GM15510 (cell line): ENCODE data around the gene SDCBP2.

ENCODE experiments used
- POLR2A ChIP-seq: IDR thresholded peaks from 3 replicates; pipeline ENCODE4 v1.6.1; 2011; ENCODE audit warnings: borderline replicate concordance; ENCODE audit not compliant: insufficient read length; ENCODE audit errors: extremely low read depth

SDCBP2 gene

DNA sequence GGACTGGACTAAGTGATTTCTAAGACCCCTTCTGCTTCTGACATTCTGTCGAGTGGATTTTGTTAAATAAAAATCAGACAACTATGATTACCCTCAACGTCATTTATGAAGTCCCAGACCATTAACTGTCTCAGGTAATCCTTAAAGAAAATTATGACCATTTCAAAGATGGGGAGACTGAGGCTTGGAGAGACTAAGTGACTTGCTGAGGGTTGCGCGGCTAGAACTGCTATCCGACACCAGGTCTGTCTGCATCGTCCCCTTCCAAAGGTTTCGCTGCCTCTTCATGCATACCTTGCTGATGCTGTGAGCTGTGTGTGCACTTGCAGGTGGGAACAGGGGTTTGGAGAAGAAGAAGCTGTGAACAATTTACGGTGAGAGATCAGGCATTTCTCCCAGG is 59.7 kb downstream of the SDCBP2 start:
- TF ChIP-seq POLR2A: no peak

DNA sequence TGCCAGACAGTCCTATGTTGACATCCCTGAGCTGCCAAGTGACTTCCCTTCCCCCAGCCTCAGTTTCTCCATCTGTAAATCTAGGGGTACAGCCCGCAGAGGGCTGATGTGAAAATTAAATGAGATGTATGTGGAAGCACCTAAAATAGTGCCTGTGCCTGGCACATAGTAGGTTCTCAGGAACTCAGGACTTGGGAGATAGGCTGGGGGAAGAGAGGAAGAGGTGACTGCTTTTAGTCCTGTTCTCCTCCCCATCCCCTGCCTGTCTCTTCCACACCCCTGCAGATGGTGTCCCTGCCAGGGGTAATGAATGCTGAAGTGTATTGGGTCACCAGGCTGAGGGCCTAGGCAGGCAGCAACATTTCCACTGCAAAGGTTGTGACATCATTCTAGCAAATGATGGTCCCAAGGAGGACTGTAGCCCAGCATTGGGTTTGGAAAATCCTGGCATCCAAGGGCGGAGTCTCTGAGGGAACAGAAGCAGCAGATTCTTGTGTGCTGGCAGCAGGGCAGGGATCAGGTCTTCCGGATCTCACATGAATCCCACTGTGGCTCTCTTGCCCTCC is 61.0 kb downstream of the SDCBP2 start:
- no peak for TF ChIP-seq POLR2A

DNA sequence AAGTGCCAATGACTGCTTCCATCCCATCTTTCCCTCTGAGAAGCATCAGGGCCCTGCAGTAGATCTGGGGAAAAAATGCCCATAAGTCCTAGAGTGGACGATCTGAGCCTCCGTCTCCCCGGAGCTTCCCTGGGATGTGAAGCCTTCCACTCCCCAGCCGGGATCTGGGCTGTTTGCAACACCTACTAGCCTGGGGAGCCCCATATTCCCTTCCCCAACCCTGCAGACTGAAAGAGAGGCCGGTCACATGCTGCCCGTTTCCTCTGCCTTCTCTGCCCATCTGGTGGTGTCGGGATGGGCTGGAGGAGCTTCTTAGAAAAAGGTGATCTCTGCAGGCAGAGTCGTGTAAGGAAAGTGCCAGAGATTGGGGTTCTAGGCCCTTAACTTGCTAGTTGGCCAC is 61.8 kb downstream of the SDCBP2 start:
- no peak for TF ChIP-seq POLR2A

DNA sequence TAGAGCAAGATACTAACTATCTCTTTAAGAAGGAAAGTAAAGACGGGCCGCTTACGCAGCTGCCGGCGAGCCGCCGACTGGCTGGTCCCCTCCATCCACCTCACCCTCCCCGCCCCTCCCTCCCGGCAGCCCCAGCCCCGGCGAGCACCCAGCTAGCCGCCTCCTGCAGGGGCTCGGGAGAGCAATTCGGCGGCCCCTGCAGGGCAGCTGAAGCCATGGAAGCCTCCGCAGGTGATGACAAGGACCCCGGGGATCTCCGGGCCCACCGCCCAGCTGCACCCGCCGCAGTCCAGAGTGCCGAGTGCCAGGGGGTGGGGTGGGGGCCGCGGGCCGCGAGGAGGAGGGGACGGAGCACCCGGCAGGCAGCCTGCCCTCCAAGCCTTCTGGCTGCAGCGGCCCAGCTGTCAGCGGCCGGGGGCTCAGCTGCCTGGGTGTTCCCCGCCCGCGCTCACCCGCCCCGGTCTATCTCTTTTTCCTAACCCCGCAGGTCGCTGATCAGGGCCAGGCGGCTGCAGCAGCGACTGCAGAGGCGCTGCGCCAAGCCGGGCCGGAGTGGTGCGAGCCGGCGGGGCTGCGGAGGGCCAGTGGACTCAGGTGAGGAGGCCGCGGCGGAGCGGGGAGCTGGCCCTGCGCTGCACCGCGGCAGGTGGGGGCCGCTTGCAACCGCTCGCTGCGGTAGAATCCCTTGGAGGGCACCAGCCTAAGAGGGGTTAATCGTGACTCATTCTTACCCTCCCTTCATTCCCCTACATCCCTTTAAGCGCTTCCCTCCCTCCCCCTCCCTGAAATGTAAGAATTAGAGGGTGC is 62.6 kb downstream of the SDCBP2 start, which contains the start of gene SNPH:
TSS of gene SNPH (plus strand) at position 128 of the 807 bp plus-strand sequence. CDS start 29,946 bp downstream, outside the sequence.
- no peak for TF ChIP-seq POLR2A

DNA sequence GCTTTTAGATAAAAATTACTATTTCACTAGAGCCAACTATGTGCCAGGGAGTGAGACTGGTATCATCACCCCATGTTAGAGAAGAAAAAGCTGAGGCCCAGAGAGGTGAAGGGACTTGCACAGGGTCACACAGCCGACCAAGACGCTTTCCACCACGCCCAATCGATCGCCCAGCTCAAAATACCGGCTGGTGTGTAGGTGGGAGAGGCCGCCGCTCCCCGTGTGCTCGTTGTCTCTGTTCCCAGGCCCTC is 63.1 kb downstream of the SDCBP2 start:
- TF ChIP-seq POLR2A: no peak

DNA sequence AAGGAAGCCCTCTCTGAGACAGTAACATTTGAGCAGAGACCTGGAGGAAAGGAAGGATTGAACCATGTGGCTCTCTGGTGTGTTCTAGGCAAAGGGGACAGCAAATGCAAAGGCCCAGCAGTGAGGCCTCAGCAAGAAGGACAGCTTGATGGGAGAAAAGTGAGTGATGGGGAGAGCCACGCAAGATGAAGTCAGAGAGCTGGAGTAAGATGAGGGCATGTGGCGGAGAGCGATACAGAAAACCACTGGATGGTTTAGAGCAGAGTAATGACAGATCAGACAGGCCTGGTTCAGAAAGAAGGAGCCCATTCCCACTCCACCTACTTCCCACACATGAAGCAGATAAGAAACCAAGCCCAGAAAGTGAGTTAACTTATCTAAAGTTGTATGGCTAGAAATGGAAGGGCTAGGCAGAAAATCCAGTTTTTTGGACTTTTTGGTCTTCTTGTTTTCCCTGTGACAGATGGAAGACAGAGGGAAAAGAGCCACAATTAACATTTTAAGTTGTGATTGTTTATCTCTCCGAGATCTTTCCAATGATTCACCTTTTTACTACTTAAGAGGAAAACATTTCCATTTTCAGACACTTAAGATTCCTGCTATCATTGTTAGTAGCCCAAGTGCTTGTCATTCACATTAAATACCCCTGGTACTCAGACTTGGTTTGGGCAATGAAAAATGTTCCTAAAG is 63.6 kb downstream of the SDCBP2 start:
- TF ChIP-seq POLR2A: no peak

DNA sequence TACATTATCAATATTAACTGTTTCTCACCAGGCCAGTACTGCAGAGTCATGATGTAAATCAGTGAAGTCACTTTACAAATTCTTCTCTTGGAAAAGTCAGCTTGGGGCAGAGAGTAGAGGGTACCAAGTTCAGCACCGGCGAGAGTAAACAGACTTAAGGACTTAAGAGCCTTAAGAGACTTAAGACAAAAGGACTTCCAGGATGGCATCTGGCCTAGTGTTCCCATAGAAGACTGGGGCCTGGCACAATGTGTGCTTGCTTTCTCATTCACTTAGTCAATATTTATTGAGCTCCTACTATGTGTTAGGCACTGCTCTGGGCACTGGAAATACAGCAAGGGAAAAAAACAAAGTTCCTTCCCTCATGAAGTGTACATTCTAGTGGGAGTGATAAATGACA is 64.2 kb downstream of the SDCBP2 start:
- no peak for TF ChIP-seq POLR2A

DNA sequence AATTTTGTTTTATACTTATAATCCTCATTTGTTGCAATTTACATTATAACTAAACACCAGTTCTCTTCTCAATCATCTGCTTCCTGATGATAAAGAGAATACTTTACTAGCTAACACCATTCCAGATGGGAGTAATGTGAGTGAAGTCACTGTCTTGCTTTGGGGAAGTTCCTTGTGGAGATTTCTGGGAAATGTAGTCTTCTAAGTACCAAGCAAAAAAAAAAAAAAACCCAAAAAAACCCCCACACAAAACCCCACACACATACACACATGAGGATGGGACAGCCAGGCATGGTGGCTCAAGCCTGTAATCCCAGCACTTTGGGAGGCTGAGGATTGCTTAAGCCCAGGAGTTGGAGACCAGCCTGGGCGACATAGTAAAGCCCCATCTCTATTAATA is 65.1 kb downstream of the SDCBP2 start:
- TF ChIP-seq POLR2A: no peak
